Endodermal cell (in vitro differentiated cells): ENCODE measurements around the gene STAMBPL1. TPM values are rescaled to one million over a fixed set of nuclear protein-coding genes. Genes with fewer than 3 reads are reported as not detected.

Experiments used
- DNase-seq: peaks from one replicate; pipeline ENCODE4 v3.0.0-alpha.2; 2017
- H3K27ac ChIP-seq: 2 replicates; pipeline ENCODE4 v1.5.1; 2013; ENCODE audit warnings: mild to moderate bottlenecking, low read depth, low read length, moderate library complexity
- H3K27me3 ChIP-seq: 2 replicates; pipeline ENCODE4 v1.6.1; 2013; ENCODE audit warnings: mild to moderate bottlenecking, low read length, moderate library complexity; ENCODE audit not compliant: insufficient read depth, control insufficient read depth, poor library complexity, severe bottlenecking
- H3K36me3 ChIP-seq: 2 replicates; pipeline ENCODE4 v1.7.0; 2013; ENCODE audit warnings: mild to moderate bottlenecking, low read length, moderate library complexity; ENCODE audit not compliant: control insufficient read depth, insufficient read depth
- H3K4me1 ChIP-seq: one replicate; pipeline ENCODE4 v1.7.0; 2013; ENCODE audit warnings: low read length; ENCODE audit not compliant: control insufficient read depth, insufficient read depth
- H3K4me3 ChIP-seq: 2 replicates; pipeline ENCODE4 v1.5.1; 2013; ENCODE audit warnings: mild to moderate bottlenecking, low read length, moderate library complexity
- H3K9ac ChIP-seq: 2 replicates; pipeline ENCODE4 v1.6.1; 2013; ENCODE audit warnings: mild to moderate bottlenecking, low read length, moderate library complexity; ENCODE audit not compliant: poor library complexity, severe bottlenecking; ENCODE audit errors: extremely low read depth
- H3K9me3 ChIP-seq: 2 replicates; pipeline ENCODE4 v1.6.1; 2013; ENCODE audit warnings: mild to moderate bottlenecking, low read length, moderate library complexity; ENCODE audit not compliant: control insufficient read depth
- H3K27ac Mint-ChIP-seq: 2 replicates; pipeline ENCODE4 v1.8.0; 2020; ENCODE audit warnings: mixed read lengths
- H3K27me3 Mint-ChIP-seq: 2 replicates; pipeline ENCODE4 v1.8.0; 2021; ENCODE audit warnings: mild to moderate bottlenecking, mixed read lengths; ENCODE audit not compliant: insufficient read depth
- H3K36me3 Mint-ChIP-seq: 2 replicates; pipeline ENCODE4 v1.8.0; 2020; ENCODE audit warnings: low read depth, mixed read lengths
- H3K4me1 Mint-ChIP-seq: 2 replicates; pipeline ENCODE4 v1.8.0; 2020; ENCODE audit warnings: mixed read lengths
- H3K4me3 Mint-ChIP-seq: 2 replicates; pipeline ENCODE4 v1.8.0; 2020; ENCODE audit warnings: mild to moderate bottlenecking, moderate library complexity, mixed read lengths
- H3K9me3 Mint-ChIP-seq: 2 replicates; pipeline ENCODE4 v1.8.0; 2020; ENCODE audit warnings: mild to moderate bottlenecking, mixed read lengths
- WGBS, 2 experiments: methylation state at CpG; one replicate each; pipeline versions ENCODE4 v1.1.5 to v1.1.7; 2013; ENCODE audit warnings: missing lambda C conversion rate in 2 of 2, mixed read lengths in 1 of 2; ENCODE audit not compliant: insufficient coverage in 1 of 2, insufficient read length in 1 of 2; 5-methylcytosine and 5-hydroxymethylcytosine counted together
- total RNA-seq, 2 donors: library from RNA; stranded (reverse); fragmentation: NEBNext Ultra II Directional in 1 of 2; extraction: Animal tissue kit (Norgen Biotek cat#: 25700) in 1 of 2; gene quantifications; 2 replicates in 1 of 2; 3 replicates in 1 of 2; pipeline ENCODE4 v1.2.1, GENCODE V29; 2021
- TF ChIP-seq, protein P1 (sequence below): fragments of 200-600 bp; sonication (generic); conservative IDR thresholded peaks from 2 replicates; pipeline ENCODE4 v1.5.0; 2021; ENCODE audit warnings: antibody characterized with exemption, mild to moderate bottlenecking

The STAMBPL1 gene
- total RNA-seq, 2 donors from 2014 or later = 1.2 to 4.1 TPM

DNA sequence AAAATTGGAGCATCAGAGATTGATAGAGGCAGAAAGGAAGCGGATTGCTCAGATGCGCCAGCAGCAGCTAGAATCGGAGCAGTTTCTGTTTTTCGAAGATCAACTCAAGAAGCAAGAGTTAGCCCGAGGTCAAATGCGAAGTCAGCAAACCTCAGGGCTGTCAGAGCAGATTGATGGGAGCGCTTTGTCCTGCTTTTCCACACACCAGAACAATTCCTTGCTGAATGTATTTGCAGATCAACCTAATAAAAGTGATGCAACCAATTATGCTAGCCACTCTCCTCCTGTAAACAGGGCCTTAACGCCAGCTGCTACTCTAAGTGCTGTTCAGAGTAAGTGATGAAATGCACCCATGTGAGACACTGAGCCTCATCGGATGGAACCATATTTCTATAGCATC lies 33.1 kb downstream of the STAMBPL1 start:
- Histone ChIP-seq H3K9me3 (peaks cover 5% of the 10 kb centered on the region), H3K27ac (peak overlapping the region; percentile 59), H3K27me3 (peaks cover 57% of the 10 kb centered on the region), H3K4me1 (no peaks in the 10 kb centered on the region), H3K36me3 (no peaks in the 10 kb centered on the region), H3K9ac (no peak overlapping the region), H3K4me3 (no peak overlapping the region)
- Mint-ChIP-seq H3K27ac (no peak overlapping the region), H3K27me3 (peaks cover 22% of the 10 kb centered on the region), H3K4me1 (peaks cover 17% of the 10 kb centered on the region), H3K36me3 (no peaks in the 10 kb centered on the region), H3K9me3 (no peaks in the 10 kb centered on the region), H3K4me3 (no peak overlapping the region)
- DNase-seq = no peak
- TF ChIP-seq, protein P1, sequence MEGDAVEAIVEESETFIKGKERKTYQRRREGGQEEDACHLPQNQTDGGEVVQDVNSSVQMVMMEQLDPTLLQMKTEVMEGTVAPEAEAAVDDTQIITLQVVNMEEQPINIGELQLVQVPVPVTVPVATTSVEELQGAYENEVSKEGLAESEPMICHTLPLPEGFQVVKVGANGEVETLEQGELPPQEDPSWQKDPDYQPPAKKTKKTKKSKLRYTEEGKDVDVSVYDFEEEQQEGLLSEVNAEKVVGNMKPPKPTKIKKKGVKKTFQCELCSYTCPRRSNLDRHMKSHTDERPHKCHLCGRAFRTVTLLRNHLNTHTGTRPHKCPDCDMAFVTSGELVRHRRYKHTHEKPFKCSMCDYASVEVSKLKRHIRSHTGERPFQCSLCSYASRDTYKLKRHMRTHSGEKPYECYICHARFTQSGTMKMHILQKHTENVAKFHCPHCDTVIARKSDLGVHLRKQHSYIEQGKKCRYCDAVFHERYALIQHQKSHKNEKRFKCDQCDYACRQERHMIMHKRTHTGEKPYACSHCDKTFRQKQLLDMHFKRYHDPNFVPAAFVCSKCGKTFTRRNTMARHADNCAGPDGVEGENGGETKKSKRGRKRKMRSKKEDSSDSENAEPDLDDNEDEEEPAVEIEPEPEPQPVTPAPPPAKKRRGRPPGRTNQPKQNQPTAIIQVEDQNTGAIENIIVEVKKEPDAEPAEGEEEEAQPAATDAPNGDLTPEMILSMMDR = no peak
- 89 to 92% methylated on average over 8 of the region's 9 CpGs for WGBS, 2 experiments

DNA sequence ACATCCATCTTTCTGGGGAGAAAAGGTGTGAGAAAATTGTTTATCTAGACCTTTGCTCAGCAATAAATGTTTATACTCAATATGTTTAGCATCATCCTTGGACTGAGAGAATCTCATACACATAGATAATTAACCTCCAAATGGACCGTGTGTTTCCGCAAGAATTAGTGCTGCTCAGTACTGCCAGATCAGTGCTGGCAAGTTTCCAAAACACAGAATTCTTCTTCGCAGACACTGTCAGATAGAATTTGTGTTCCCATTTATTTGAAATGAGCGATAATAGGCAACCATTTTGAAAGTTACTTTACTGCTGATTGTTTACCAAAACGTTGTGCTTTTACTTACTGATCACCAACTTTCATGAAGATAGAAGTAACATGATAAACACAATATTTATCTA lies 33.7 kb downstream of the STAMBPL1 start:
- H3K27ac ChIP-seq = no peak overlapping the region
- H3K4me3 Mint-ChIP-seq = no peak overlapping the region
- no peaks in the 10 kb centered on the region for H3K36me3 Mint-ChIP-seq
- no peak overlapping the region for H3K27ac Mint-ChIP-seq
- H3K4me3 ChIP-seq = no peak overlapping the region
- peaks cover 62% of the 10 kb centered on the region for H3K27me3 ChIP-seq
- 90 to 100% methylated on average over 4 to 5 of the region's 5 CpGs for WGBS, 2 experiments
- H3K36me3 ChIP-seq = no peaks in the 10 kb centered on the region
- TF ChIP-seq, protein P1 = no peak
- H3K9me3 Mint-ChIP-seq = no peaks in the 10 kb centered on the region
- peaks cover 5% of the 10 kb centered on the region for H3K9me3 ChIP-seq
- H3K4me1 ChIP-seq = no peaks in the 10 kb centered on the region
- H3K27me3 Mint-ChIP-seq = peaks cover 22% of the 10 kb centered on the region
- no peak for DNase-seq
- no peak overlapping the region for H3K9ac ChIP-seq
- peaks cover 12% of the 10 kb centered on the region for H3K4me1 Mint-ChIP-seq

GRCh38 chr10:88915781-88916180 lies 35.7 kb downstream of the STAMBPL1 start:
- H3K36me3 ChIP-seq = no peaks in the 10 kb centered on the region
- no peaks in the 10 kb centered on the region for H3K4me1 ChIP-seq
- Mint-ChIP-seq H3K27me3 (peaks cover 22% of the 10 kb centered on the region), H3K36me3 (no peaks in the 10 kb centered on the region), H3K4me3 (no peak overlapping the region), H3K9me3 (no peaks in the 10 kb centered on the region), H3K27ac (no peak overlapping the region), H3K4me1 (peaks cover 12% of the 10 kb centered on the region)
- no peak overlapping the region for H3K27ac ChIP-seq
- DNase-seq = no peak
- peaks cover 5% of the 10 kb centered on the region for H3K9me3 ChIP-seq
- TF ChIP-seq, protein P1 = no peak
- WGBS, 2 experiments = 40% methylated on average over 1 of the region's 2 CpGs; no CpG with 5 or more reads in 1 of the 2 experiments
- H3K4me3 ChIP-seq = no peak overlapping the region
- H3K9ac ChIP-seq = no peak overlapping the region
- peaks cover 69% of the 10 kb centered on the region for H3K27me3 ChIP-seq
